GM18517 (cell line): Measurements from ENCODE around the gene CLRN1.

Experiments used
- ATAC-seq: cut with Tn5 transposase; IDR thresholded peaks from one replicate; pipeline ENCODE4 v1.9.1; 2021; ENCODE audit warnings: mild to moderate bottlenecking, moderate library complexity; ENCODE audit not compliant: unreplicated experiment

Gene CLRN1

DNA sequence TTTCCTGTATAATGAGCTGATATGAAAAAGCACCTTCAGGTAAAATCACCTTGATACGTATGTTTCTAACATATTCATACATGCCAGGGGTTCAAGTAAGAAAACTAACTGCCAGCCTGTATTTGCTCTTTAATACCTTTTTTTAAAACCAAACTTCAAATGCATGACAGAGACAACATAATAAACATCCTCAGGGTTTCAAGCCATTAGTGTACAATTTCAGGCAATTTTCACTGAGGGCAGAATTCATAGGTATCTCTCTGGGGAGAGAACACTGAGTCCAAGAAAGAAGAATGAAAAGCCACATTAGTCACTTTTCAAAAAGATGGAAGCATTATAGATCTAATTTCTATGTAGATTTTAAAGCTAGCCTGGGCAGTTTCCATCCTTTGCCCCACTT is 94.2 kb downstream of the CLRN1 start:
- no peak for ATAC-seq

DNA sequence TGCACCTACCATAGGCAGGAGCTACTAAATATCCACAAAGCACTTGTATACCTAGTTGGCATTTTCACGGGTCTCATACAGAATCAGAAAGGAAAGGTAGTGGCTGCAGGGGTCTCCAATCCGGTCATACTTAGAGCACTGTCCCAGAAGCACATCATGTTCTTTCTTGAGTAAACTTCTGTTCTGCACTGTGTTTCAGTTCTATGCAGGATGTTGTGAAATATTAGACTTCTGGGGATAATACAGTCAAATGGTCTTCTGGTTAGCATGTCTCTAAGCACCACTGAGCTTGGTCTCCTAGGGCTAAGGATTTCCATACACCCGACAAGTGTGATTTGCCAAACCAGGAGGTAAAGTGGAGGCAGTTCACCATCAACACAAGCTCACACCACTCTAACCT is 95.2 kb downstream of the CLRN1 start:
- ATAC-seq, result no peak

- ATAC-seq, result no peak
Observed at GRCh38 chr3:150876611-150877265, 95.8 kb downstream of the CLRN1 start.
